ENCODE measurements around the gene GIT2. TPM values are rescaled to one million over a fixed set of nuclear protein-coding genes. Genes with fewer than 3 reads are reported as not detected.

Gene GIT2
- total and polyA plus RNA-seq, 2 of the 13 experiments (the other 11 are each of a cell fraction or from before 2014, with no cell fraction given) = 18.4 to 19.8 TPM

GRCh38 chr12:109923481-109924245 is 72.5 kb downstream of the GIT2 start (continued):
- no peak for TF ChIP-seq RERE (CRISPR knock-in tag; IDR thresholded peaks at IDR 0.05; ENCODE audit: low read depth)
- TF ChIP-seq PRPF4 (IDR thresholded peaks at IDR 0.05; ENCODE audit: low read depth, low read length, poor library complexity, severe bottlenecking) = no peak
- no peak for TF ChIP-seq GPBP1L1 (CRISPR knock-in tag; IDR thresholded peaks at IDR 0.05)
- no peak for TF ChIP-seq NAIF1 (CRISPR knock-in tag; IDR thresholded peaks at IDR 0.05; ENCODE audit: borderline replicate concordance)
- TF ChIP-seq ZNF75D (CRISPR knock-in tag; IDR thresholded peaks at IDR 0.05; ENCODE audit: borderline replicate concordance) = no peak
- TF ChIP-seq ZNF510 (CRISPR knock-in tag; IDR thresholded peaks at IDR 0.05; ENCODE audit: low read depth) = no peak
- TF ChIP-seq ZNF567 (CRISPR knock-in tag; IDR thresholded peaks at IDR 0.05; ENCODE audit: borderline replicate concordance) = no peak
- TF ChIP-seq MBD4 (IDR thresholded peaks at IDR 0.05; ENCODE audit: borderline replicate concordance, low read length) = no peak

Data from HepG2 (cell line).